ENCODE data around the gene MPST. TPM values are rescaled to one million over a fixed set of nuclear protein-coding genes. Genes with fewer than 3 reads are reported as not detected.
A peak's percentile ranks its signal among the peaks of the same experiment; 100 is the strongest.

Gene MPST
- total RNA-seq, 2 experiments from 2014 or later, result 1.7 to 1.8 TPM

- H3K4me1 Mint-ChIP-seq (ENCODE audit: low read depth), result peaks cover 5% of the 10 kb centered on the region
- ATAC-seq (ENCODE audit: poor library complexity) (no peak), DNase-seq (no peak)
- peak overlapping the region; percentile 57 for H3K4me3 ChIP-seq (ENCODE audit: low read length)
- peaks cover 28% of the 10 kb centered on the region for H3K4me1 ChIP-seq (ENCODE audit: insufficient read depth, low read length)
- no peak overlapping the region for H3K27ac ChIP-seq (ENCODE audit: low read depth in 1 of 2, low read length in 2 of 2)
- no peaks in the 10 kb centered on the region for H3K9me3 ChIP-seq (ENCODE audit: control insufficient read depth in 1 of 2, insufficient read depth in 1 of 2, low read length in 2 of 2)
- peak overlapping the region; percentile 69 for H3K27ac Mint-ChIP-seq
- CTCF ChIA-PET, result interaction anchor here (1.3 kb wide), 1 partner anchor 69 kb away, joined by 5 read pairs; no protein-coding TSS in a partner anchor
- no peaks in the 10 kb centered on the region for H3K27me3 Mint-ChIP-seq
- peaks cover 24% of the 10 kb centered on the region for H3K36me3 Mint-ChIP-seq (ENCODE audit: low read depth)
- H3K36me3 ChIP-seq (ENCODE audit: insufficient read depth, low read length), result peaks cover 22% of the 10 kb centered on the region
- peak overlapping the region; percentile 88 for H3K4me3 Mint-ChIP-seq
- H3K9me3 Mint-ChIP-seq, result no peaks in the 10 kb centered on the region
- intact Hi-C loops (cut with DNase I, micrococcal nuclease), result no loop called here
- POLR2A ChIA-PET, result interaction anchor here (1.4 to 1.7 kb wide), 6 partner anchors 11 to 277 kb away, joined by 3 to 9 read pairs (median 6); partner anchors contain the start of gene IFT27
- no peak for TF ChIP-seq CTCF (IDR thresholded peaks at IDR 0.05)
- H3K27me3 ChIP-seq (ENCODE audit: control insufficient read depth in 1 of 2, insufficient read depth in 2 of 2, low read length in 2 of 2), result no peaks in the 10 kb centered on the region
These were observed 33.1 kb downstream of the MPST start for GRCh38 chr22:37052386-37053309.

GRCh38 chr22:37053310-37054055 is 33.9 kb downstream of the MPST start:
- Histone ChIP-seq H3K27ac (ENCODE audit: low read depth in 1 of 2, low read length in 2 of 2) (no peak overlapping the region), H3K27me3 (ENCODE audit: control insufficient read depth in 1 of 2, insufficient read depth in 2 of 2, low read length in 2 of 2) (no peaks in the 10 kb centered on the region), H3K4me3 (ENCODE audit: low read length) (no peak overlapping the region), H3K9me3 (ENCODE audit: control insufficient read depth in 1 of 2, insufficient read depth in 1 of 2, low read length in 2 of 2) (no peaks in the 10 kb centered on the region), H3K4me1 (ENCODE audit: insufficient read depth, low read length) (peaks cover 28% of the 10 kb centered on the region), H3K36me3 (ENCODE audit: insufficient read depth, low read length) (peaks cover 28% of the 10 kb centered on the region)
- POLR2A ChIA-PET, result no interaction called here
- CTCF ChIA-PET, result no interaction called here
- Mint-ChIP-seq H3K27ac (no peak overlapping the region), H3K36me3 (ENCODE audit: low read depth) (peaks cover 27% of the 10 kb centered on the region), H3K4me3 (peak overlapping the region; percentile 63), H3K27me3 (no peaks in the 10 kb centered on the region), H3K4me1 (ENCODE audit: low read depth) (peaks cover 5% of the 10 kb centered on the region), H3K9me3 (no peaks in the 10 kb centered on the region)
- no peak for DNase-seq
- intact Hi-C loops (cut with DNase I, micrococcal nuclease), result no loop called here
- no peak for ATAC-seq (ENCODE audit: poor library complexity)
- TF ChIP-seq CTCF (IDR thresholded peaks at IDR 0.05), result no peak

DNA sequence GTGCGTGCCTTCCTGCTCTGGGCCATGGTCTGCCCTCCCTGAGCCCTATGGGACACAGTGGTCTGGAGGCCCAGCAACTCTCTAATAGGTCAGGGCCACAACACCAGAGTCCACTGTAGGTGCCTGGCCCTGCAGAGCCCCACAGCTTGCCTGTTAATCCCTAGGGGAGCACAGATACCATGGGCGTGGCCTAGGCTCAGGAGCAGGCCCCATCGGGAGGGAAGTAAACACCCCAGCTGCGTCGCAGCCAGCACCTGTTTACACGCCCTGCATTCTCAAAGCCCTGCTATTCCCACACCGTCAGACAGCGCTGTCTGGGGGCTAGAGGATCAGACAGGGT is 34.5 kb downstream of the MPST start:
- peaks cover 31% of the 10 kb centered on the region for H3K36me3 ChIP-seq (ENCODE audit: insufficient read depth, low read length)
- peaks cover 28% of the 10 kb centered on the region for H3K4me1 ChIP-seq (ENCODE audit: insufficient read depth, low read length)
- no peaks in the 10 kb centered on the region for H3K27me3 Mint-ChIP-seq
- intact Hi-C loops (cut with DNase I, micrococcal nuclease), result no loop called here
- DNase-seq (no peak), ATAC-seq (ENCODE audit: poor library complexity) (no peak)
- H3K27ac ChIP-seq (ENCODE audit: low read depth in 1 of 2, low read length in 2 of 2), result no peak overlapping the region
- no peak overlapping the region for H3K27ac Mint-ChIP-seq
- no peak overlapping the region for H3K4me3 ChIP-seq (ENCODE audit: low read length)
- H3K36me3 Mint-ChIP-seq (ENCODE audit: low read depth), result peaks cover 27% of the 10 kb centered on the region
- ChIA-PET CTCF (no interaction called here), POLR2A (no interaction called here)
- H3K4me1 Mint-ChIP-seq (ENCODE audit: low read depth), result peaks cover 5% of the 10 kb centered on the region
- H3K9me3 ChIP-seq (ENCODE audit: control insufficient read depth in 1 of 2, insufficient read depth in 1 of 2, low read length in 2 of 2), result no peaks in the 10 kb centered on the region
- no peak for TF ChIP-seq CTCF (IDR thresholded peaks at IDR 0.05)
- no peaks in the 10 kb centered on the region for H3K9me3 Mint-ChIP-seq
- peak overlapping the region; percentile 63 for H3K4me3 Mint-ChIP-seq
- no peaks in the 10 kb centered on the region for H3K27me3 ChIP-seq (ENCODE audit: control insufficient read depth in 1 of 2, insufficient read depth in 2 of 2, low read length in 2 of 2)

Data from CD4-positive, alpha-beta T cell (primary cell).